DOHH2 (cell line): ENCODE results near the gene DYRK1B.

Experiments
- H3F3A ChIP-seq: fragments of 200-600 bp; sonication (generic), shearing (Covaris generic); 2 replicates; pipeline ENCODE4 v1.6.0; 2016; ENCODE audit warnings: antibody characterized with exemption, mild to moderate bottlenecking; ENCODE audit not compliant: control insufficient read depth, insufficient read depth
- H3K27ac ChIP-seq: fragments of 200-600 bp; sonication (generic); 2 replicates; pipeline ENCODE4 v1.5.1; 2014; ENCODE audit warnings: low read depth, mild to moderate bottlenecking, low read length, moderate library complexity
- H3K27me3 ChIP-seq: fragments of 200-600 bp; sonication (generic); 2 replicates; pipeline ENCODE4 v1.6.1; 2014; ENCODE audit warnings: mild to moderate bottlenecking, low read length, mixed read lengths; ENCODE audit not compliant: control insufficient read depth
- H3K36me3 ChIP-seq: fragments of 200-600 bp; sonication (generic); 2 replicates; pipeline ENCODE4 v1.6.1; 2014; ENCODE audit warnings: mild to moderate bottlenecking, low read length, moderate library complexity, mixed read lengths; ENCODE audit not compliant: control insufficient read depth
- H3K4me1 ChIP-seq: fragments of 200-600 bp; sonication (generic); 2 replicates; pipeline ENCODE4 v1.6.1; 2014; ENCODE audit warnings: mild to moderate bottlenecking, low read length, mixed read lengths; ENCODE audit not compliant: control insufficient read depth
- H3K4me2 ChIP-seq: fragments of 200-600 bp; sonication (generic); 2 replicates; pipeline ENCODE4 v1.6.0; 2014; ENCODE audit warnings: mild to moderate bottlenecking, low read length, moderate library complexity
- H3K4me3 ChIP-seq: fragments of 200-600 bp; sonication (generic); 2 replicates; pipeline ENCODE4 v1.5.1; 2014; ENCODE audit warnings: mild to moderate bottlenecking, low read length, mixed read lengths
- H3K79me2 ChIP-seq: fragments of 200-600 bp; sonication (generic); 2 replicates; pipeline ENCODE4 v1.6.1; 2014; ENCODE audit warnings: mild to moderate bottlenecking, low read length, mixed read lengths; ENCODE audit not compliant: control insufficient read depth
- H3K9me2 ChIP-seq: fragments of 200-600 bp; sonication (generic); replicated peaks from 2 replicates; pipeline ENCODE4 v1.6.1; 2014; ENCODE audit warnings: mild to moderate bottlenecking, low read length, mixed read lengths; ENCODE audit not compliant: control insufficient read depth
- H3K9me3 ChIP-seq: fragments of 200-600 bp; sonication (generic); 2 replicates; pipeline ENCODE4 v1.6.1; 2014; ENCODE audit warnings: antibody characterized with exemption, low read length, mixed read lengths; ENCODE audit not compliant: control insufficient read depth, insufficient read depth
- H4K20me1 ChIP-seq: fragments of 200-600 bp; sonication (generic); 2 replicates; pipeline ENCODE4 v1.6.0; 2014; ENCODE audit warnings: low read depth, mild to moderate bottlenecking, antibody characterized with exemption, low read length, moderate library complexity; ENCODE audit not compliant: control insufficient read depth, insufficient read depth
- EZH2phosphoT487 ChIP-seq: fragments of 200-600 bp; sonication (generic); IDR thresholded peaks from 2 replicates; pipeline ENCODE4 v1.6.1; 2017; ENCODE audit warnings: borderline replicate concordance, mild to moderate bottlenecking, antibody characterized with exemption, low read length, moderate library complexity, mixed read lengths
- TF ChIP-seq, protein P1 (sequence below): fragments of 200-600 bp; sonication (generic); IDR thresholded peaks from one replicate; pipeline ENCODE4 v1.5.1; 2014; ENCODE audit warnings: antibody characterized with exemption, mild to moderate bottlenecking, low read depth, low read length; ENCODE audit not compliant: poor library complexity, severe bottlenecking

DYRK1B gene

DNA sequence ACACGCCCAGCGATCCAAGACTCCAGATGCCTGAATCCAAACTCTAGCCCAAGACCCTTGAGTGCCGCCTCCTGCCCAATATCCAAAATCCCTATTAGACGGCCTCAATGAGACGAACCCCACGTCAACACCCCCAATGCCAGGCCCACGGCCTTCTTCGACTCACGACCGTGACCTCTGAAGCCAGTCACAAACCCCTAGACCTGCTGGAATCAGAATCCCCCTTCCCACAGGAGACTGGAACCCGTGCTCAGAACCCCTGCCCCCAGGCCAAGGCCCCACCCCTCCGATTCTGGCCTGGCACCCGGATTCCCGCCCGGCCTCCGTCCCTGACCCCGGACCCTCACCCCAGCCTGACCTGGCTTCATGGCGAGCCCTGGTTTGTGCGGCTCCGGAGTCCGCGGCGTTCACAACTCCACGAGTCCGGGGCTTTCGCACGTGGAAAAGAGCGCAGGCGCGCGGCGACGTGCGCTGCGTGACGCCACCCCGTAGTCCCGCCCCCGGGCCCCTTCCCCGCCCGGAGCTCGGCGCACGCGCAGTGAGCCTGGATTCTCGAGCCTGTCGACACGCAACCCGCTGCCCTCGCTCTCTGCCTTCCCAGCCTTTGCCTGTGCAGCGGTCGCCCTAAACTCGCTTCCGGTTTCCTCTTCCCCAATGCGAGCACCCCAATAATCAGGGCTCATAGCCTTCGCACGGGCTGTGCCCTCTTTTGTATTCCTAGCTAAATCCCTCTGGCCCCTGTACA lies 12.1 kb upstream of the DYRK1B start, which contains the start of gene FBL:
FBL (minus strand) TSS at position 447 of the 745 bp plus-strand sequence; CDS start at position 368, 79 bp downstream.
- TF ChIP-seq EZH2phosphoT487, result no peak
- TF ChIP-seq, protein P1, sequence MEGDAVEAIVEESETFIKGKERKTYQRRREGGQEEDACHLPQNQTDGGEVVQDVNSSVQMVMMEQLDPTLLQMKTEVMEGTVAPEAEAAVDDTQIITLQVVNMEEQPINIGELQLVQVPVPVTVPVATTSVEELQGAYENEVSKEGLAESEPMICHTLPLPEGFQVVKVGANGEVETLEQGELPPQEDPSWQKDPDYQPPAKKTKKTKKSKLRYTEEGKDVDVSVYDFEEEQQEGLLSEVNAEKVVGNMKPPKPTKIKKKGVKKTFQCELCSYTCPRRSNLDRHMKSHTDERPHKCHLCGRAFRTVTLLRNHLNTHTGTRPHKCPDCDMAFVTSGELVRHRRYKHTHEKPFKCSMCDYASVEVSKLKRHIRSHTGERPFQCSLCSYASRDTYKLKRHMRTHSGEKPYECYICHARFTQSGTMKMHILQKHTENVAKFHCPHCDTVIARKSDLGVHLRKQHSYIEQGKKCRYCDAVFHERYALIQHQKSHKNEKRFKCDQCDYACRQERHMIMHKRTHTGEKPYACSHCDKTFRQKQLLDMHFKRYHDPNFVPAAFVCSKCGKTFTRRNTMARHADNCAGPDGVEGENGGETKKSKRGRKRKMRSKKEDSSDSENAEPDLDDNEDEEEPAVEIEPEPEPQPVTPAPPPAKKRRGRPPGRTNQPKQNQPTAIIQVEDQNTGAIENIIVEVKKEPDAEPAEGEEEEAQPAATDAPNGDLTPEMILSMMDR, result no peak
- peak within 1 kb of the TSS; percentile 95 for H3K4me2 ChIP-seq
- peak within 1 kb of the TSS; percentile 59 for H3K27ac ChIP-seq
- H3K9me2 ChIP-seq, result no peaks in the 10 kb centered on the region
- peak within 1 kb of the TSS; percentile 94 for H3K4me3 ChIP-seq
- no peaks in the 10 kb centered on the region for H3K9me3 ChIP-seq
- H3K4me1 ChIP-seq, result peaks cover 38% of the 10 kb centered on the region
- H3F3A ChIP-seq, result no peaks in the 10 kb centered on the region
- peaks cover 51% of the 10 kb centered on the region for H3K79me2 ChIP-seq
- H3K36me3 ChIP-seq, result peaks cover 45% of the 10 kb centered on the region
- H4K20me1 ChIP-seq, result peaks cover 30% of the 10 kb centered on the region
- H3K27me3 ChIP-seq, result no peaks in the 10 kb centered on the region

DNA sequence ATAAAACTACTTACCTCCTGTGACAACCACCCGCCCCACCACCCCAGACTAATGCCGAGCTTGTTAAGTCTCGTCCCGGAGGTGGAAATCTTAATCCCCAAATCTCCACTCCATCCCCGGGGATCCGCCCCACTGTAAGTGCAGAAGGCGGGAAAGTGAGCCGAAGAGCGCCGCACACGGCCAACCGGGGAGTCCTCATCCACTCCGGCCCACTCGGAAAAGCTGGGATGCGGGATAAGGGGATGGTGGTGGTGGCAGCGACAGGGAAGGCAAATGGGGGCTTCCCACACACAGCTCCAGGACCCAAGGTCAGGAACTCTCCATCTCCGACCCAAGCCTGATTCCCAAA lies 11.6 kb upstream of the DYRK1B start:
- no peak for TF ChIP-seq EZH2phosphoT487
- TF ChIP-seq, protein P1, result peak; percentile 35
- peaks cover 38% of the 10 kb centered on the region for H3K4me1 ChIP-seq
- H3K4me2 ChIP-seq, result peak overlapping the region; percentile 95
- peaks cover 57% of the 10 kb centered on the region for H3K79me2 ChIP-seq
- H3K36me3 ChIP-seq, result peaks cover 50% of the 10 kb centered on the region
- no peaks in the 10 kb centered on the region for H3K9me3 ChIP-seq
- no peaks in the 10 kb centered on the region for H3K27me3 ChIP-seq
- H4K20me1 ChIP-seq, result peaks cover 31% of the 10 kb centered on the region
- no peaks in the 10 kb centered on the region for H3F3A ChIP-seq
- peak overlapping the region; percentile 55 for H3K27ac ChIP-seq
- peak overlapping the region; percentile 94 for H3K4me3 ChIP-seq
- no peaks in the 10 kb centered on the region for H3K9me2 ChIP-seq

DNA sequence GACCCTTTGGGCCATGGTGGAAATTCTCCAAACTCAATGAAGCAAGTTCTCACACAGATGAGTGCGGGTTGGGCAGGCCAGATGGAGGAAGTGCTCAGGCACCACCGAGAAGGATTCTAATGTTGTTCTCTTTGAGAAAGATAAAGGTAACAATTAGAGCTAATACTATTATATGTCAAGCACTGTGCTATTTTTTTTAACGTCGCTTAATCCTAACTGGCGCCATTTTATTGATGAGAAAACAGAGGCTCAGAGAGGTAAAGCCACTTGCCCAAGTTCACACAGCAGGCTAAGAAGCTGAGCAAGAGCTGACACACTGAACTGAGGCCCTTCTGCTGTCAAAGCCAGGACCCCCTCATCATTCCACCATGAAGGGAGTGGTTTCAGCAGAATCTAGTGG lies 11.2 kb upstream of the DYRK1B start:
- H3K9me3 ChIP-seq, result no peaks in the 10 kb centered on the region
- H4K20me1 ChIP-seq, result peaks cover 33% of the 10 kb centered on the region
- no peaks in the 10 kb centered on the region for H3K27me3 ChIP-seq
- H3K79me2 ChIP-seq, result peaks cover 60% of the 10 kb centered on the region
- H3K4me3 ChIP-seq, result peak overlapping the region; percentile 94
- H3F3A ChIP-seq, result no peaks in the 10 kb centered on the region
- H3K9me2 ChIP-seq, result no peaks in the 10 kb centered on the region
- H3K36me3 ChIP-seq, result peaks cover 54% of the 10 kb centered on the region
- peaks cover 38% of the 10 kb centered on the region for H3K4me1 ChIP-seq
- peak overlapping the region; percentile 55 for H3K27ac ChIP-seq
- TF ChIP-seq, protein P1, result no peak
- no peak for TF ChIP-seq EZH2phosphoT487
- H3K4me2 ChIP-seq, result peak overlapping the region; percentile 95
